ENCODE data around the gene KIF18B.

The KIF18B gene

DNA sequence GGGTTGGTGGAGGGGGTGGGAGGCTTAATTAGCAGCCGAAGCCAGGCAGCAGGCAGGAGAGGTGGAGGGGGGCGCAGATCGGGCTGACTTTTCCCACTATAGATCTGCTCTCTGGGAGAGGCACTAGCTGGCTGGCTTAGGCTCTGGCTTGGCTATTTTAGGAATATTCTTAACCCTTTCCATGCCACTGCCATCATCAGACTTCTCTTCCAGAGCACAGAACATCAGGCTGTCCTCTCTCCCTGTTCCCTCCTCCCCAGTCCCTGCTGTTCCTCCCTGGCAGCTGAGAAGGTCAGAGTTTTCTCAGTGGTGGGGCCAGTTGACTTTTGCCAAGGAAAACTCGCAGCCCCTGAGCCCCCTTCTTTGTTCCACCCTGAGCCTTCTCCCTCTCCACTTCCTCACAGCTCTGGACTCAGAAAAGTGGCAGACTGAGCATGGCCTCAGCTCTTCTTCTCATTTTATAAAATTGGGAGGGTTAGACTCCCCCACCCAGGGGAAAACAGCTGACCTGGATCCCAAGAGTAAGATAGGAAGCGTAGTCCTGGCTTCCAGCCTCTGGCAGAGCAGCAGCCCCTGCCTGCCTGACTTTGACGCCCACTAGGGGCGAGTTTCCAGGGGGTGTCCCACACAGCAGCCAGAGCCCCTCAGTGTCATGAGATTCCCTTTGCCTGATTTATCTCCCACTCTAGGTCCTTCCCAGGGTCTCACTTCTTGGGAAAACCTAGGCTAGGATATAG is 30.4 kb upstream of the KIF18B start:
- no peak for DNase-seq (ENCODE audit: low read depth)
- no peak for TF ChIP-seq CTCF (conservative IDR thresholded peaks at IDR 0.05; ENCODE audit: low read depth, low read length)
- no peak overlapping the region for H3K4me3 ChIP-seq (ENCODE audit: low read length)

DNA sequence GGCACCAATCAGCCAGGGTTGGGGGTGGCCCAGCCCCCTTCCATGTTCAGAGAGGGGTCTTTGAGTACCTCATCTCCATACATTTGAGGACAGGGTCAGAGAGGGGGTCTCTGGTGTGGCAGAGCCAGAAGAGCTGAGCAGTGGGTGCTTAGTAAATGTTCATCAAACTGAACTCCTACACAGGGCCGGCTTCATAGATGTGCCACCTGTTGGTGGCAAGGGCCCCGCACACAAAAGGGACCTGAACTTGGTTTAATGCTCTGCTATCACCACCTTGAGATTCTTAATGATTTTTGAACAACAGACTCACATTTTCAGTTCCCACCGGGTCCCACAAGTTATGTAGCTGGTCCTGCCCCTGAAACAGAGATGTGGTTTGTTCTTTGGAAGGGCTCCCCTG is 29.5 kb upstream of the KIF18B start:
- no peak for TF ChIP-seq CTCF (conservative IDR thresholded peaks at IDR 0.05; ENCODE audit: low read depth, low read length)
- no peak overlapping the region for H3K4me3 ChIP-seq (ENCODE audit: low read length)
- no peak for DNase-seq (ENCODE audit: low read depth)

- H3K4me3 ChIP-seq (ENCODE audit: low read length): no peak overlapping the region
- TF ChIP-seq CTCF (conservative IDR thresholded peaks at IDR 0.05; ENCODE audit: low read depth, low read length): no peak
- no peak for DNase-seq (ENCODE audit: low read depth)
Measured at GRCh38 chr17:44976206-44976605, 28.6 kb upstream of the KIF18B start.

DNA sequence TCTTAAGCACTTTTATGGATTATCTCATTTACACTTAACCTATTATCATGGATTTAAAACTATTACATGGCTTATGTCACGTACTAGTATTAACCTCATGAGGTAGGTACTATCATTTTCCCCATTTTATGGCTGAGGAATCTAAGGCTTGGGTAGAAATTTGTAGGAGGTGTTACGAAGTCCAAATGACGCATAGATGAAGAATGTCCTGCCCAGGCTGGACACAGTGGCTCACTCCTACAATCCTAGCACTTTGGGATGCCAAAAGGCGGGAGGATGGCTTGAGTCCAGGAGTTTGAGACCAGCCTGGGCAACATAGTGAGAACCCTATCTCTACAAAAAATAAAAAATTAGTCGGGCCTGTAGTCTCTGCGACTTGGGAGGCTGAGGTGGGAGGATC is 25.4 kb upstream of the KIF18B start:
- TF ChIP-seq CTCF (conservative IDR thresholded peaks at IDR 0.05; ENCODE audit: low read depth, low read length): no peak
- no peak overlapping the region for H3K4me3 ChIP-seq (ENCODE audit: low read length)
- DNase-seq (ENCODE audit: low read depth): no peak

GRCh38 chr17:44971776-44972483 is 24.4 kb upstream of the KIF18B start:
- no peak for TF ChIP-seq CTCF (conservative IDR thresholded peaks at IDR 0.05; ENCODE audit: low read depth, low read length)
- no peak for DNase-seq (ENCODE audit: low read depth)
- no peak overlapping the region for H3K4me3 ChIP-seq (ENCODE audit: low read length)

DNA sequence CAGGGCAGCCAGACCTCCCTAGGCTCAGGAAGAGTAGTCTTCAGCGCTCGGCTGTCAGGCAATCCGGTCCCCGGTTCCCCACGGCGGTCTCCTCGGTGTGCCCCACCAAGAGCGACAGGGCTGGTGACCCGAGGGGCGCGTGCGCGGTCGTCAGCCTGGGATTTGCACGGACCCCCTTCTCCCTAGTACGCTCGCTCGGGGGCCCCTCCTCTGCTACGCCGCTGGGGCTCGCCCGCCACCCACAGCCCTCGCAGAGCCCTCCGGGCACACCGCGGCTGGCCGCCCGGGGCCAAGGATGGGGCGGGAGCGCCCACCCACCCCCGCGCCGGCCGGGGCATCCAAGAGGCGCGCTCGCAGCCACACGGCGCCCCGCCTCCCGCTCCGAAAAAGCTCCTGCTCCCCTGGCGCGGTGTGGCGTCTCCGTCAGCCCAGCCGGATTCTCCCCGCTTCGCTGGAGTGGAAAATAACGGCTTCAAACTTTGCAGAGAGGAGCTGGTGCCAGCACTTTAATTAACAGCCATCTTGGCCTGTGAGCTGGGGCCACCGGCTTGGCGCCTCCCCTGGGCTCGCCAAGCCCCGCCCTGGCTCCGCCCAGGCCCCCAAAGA is 22.7 kb upstream of the KIF18B start:
- H3K4me3 ChIP-seq (ENCODE audit: low read length): peak overlapping the region; percentile 42
- TF ChIP-seq CTCF (conservative IDR thresholded peaks at IDR 0.05; ENCODE audit: low read depth, low read length): no peak
- DNase-seq (ENCODE audit: low read depth): no peak
